HCT116 (cell line): ENCODE measurements around the gene NUMA1.

Experiments used
- CEBPB ChIP-seq: IDR thresholded peaks from 2 replicates; pipeline ENCODE4 v1.6.1; 2012; ENCODE audit warnings: low read depth
- CTCF ChIP-seq, 3 experiments: fragments of 200-600 bp in 1 of 3; sonication (generic) in 1 of 3; IDR thresholded peaks in 2 of 3; conservative IDR thresholded peaks in 1 of 3; 2 replicates each; pipeline ENCODE4 v1.5.1; 2012 to 2017; ENCODE audit warnings: low read depth in 2 of 3, low read length in 2 of 3, antibody characterized with exemption in 1 of 3, borderline replicate concordance in 1 of 3, control low read depth in 1 of 3, mild to moderate bottlenecking in 1 of 3, mixed read lengths in 1 of 3, mixed run types in 1 of 3, moderate library complexity in 1 of 3; ENCODE audit not compliant: insufficient read depth in 1 of 3
- EZH2phosphoT487 ChIP-seq: fragments of 200-600 bp; IDR thresholded peaks from 2 replicates; pipeline ENCODE4 v1.6.1; 2018; ENCODE audit warnings: antibody characterized with exemption, borderline replicate concordance
- SP1 ChIP-seq: IDR thresholded peaks from 2 replicates; pipeline ENCODE4 v1.6.1; 2012; ENCODE audit warnings: low read depth
- TCF7L2 ChIP-seq: IDR thresholded peaks from 2 replicates; pipeline ENCODE4 v1.7.0; 2011; ENCODE audit warnings: borderline replicate concordance, inconsistent platforms; ENCODE audit not compliant: insufficient read depth, insufficient read length; ENCODE audit errors: extremely low read depth
- YY1 ChIP-seq: IDR thresholded peaks from 2 replicates; pipeline ENCODE4 v1.6.1; 2011; ENCODE audit warnings: low read length, low read depth, moderate library complexity, mild to moderate bottlenecking; ENCODE audit not compliant: insufficient replicate concordance; ENCODE audit errors: extremely low read depth
- ZFX ChIP-seq: fragments of 450-650 bp; IDR thresholded peaks from 2 replicates; pipeline ENCODE4 v1.6.1; 2017

GRCh38 chr11:72041364-72042063, 38.8 kb downstream of the NUMA1 start:
- TF ChIP-seq ZFX (no peak), CTCF (IDR thresholded peaks at IDR 0.05 in 2 of 3, conservative IDR thresholded peaks at IDR 0.05 in 1 of 3; ENCODE audit: borderline replicate concordance in 1 of 3, insufficient read depth in 1 of 3, low read depth in 2 of 3, low read length in 2 of 3) (no peak), YY1 (peak; percentile 66), TCF7L2 (peak; percentile 39), CEBPB (no peak), EZH2phosphoT487 (no peak), SP1 (peak; percentile 74)
